GM12878 (cell line): Measurements from ENCODE around the gene NTN1. TPM values are rescaled to one million over a fixed set of nuclear protein-coding genes. Genes with fewer than 3 reads are reported as not detected.

ENCODE experiments used
- EZH2 ChIP-seq: IDR thresholded peaks from 2 replicates; pipeline ENCODE4 v1.6.1; 2012; ENCODE audit warnings: low read depth, mild to moderate bottlenecking, control low read depth, inconsistent platforms, low read length, borderline replicate concordance; ENCODE audit not compliant: control insufficient read depth
- MLLT1 ChIP-seq: fragments of 450-650 bp; IDR thresholded peaks from 2 replicates; pipeline ENCODE4 v1.6.1; 2016; ENCODE audit warnings: mild to moderate bottlenecking
- NFIC ChIP-seq: IDR thresholded peaks from 2 replicates; pipeline ENCODE4 v1.6.1; 2012; ENCODE audit warnings: low read depth, mild to moderate bottlenecking, inconsistent platforms, low read length, moderate library complexity
- SMC3 ChIP-seq: IDR thresholded peaks from 2 replicates; pipeline ENCODE4 v1.6.1; 2011; ENCODE audit warnings: low read length, improper control_type of control experiment, borderline replicate concordance
- ZNF207 ChIP-seq: fragments of 450-650 bp; IDR thresholded peaks from 2 replicates; pipeline ENCODE4 v1.6.1; 2014; ENCODE audit warnings: antibody characterized with exemption, mild to moderate bottlenecking, borderline replicate concordance
- polyA plus RNA-seq, 11 experiments: library from polyadenylated mRNA; depleted of rRNA in 4 of 11; unstranded in 6 of 11; stranded (reverse) in 5 of 11; fragments of >200 nt; fragmentation: Nextera tagmentation in 4 of 11; fragmentation: Illumina TruSeq in 1 of 11; extraction: Ambion mirVana in 4 of 11; extraction: Trizol in 1 of 11; gene quantifications; 1 replicate in 1 of 11; 2 replicates in 10 of 11; pipeline versions ENCODE4 v1.2.1 to v1.2.3, GENCODE V29; 2011 to 2016; ENCODE audit warnings: inconsistent platforms in 2 of 11, missing spikeins in 2 of 11, low read depth in 1 of 11
- total RNA-seq, 4 experiments: library from RNA; depleted of rRNA in 3 of 4; stranded (reverse); fragments of >200 nt in 3 of 4; fragmentation: Illumina TruSeq in 1 of 4; extraction: Trizol in 1 of 4; gene quantifications; 2 replicates each; pipeline versions ENCODE4 v1.2.1 to v1.2.3, GENCODE V29; 2013 to 2021
- TF ChIP-seq, protein P1 (sequence below): IDR thresholded peaks from 2 replicates; pipeline ENCODE4 v1.6.1; 2012; ENCODE audit warnings: mild to moderate bottlenecking, low read depth, low read length

NTN1 gene
- total and polyA plus RNA-seq, 10 of the 15 experiments (the other 5 are each of a cell fraction or from before 2014, with no cell fraction given) = 0.02 to 0.89 (median 0.35) TPM

- TF ChIP-seq, protein P1, sequence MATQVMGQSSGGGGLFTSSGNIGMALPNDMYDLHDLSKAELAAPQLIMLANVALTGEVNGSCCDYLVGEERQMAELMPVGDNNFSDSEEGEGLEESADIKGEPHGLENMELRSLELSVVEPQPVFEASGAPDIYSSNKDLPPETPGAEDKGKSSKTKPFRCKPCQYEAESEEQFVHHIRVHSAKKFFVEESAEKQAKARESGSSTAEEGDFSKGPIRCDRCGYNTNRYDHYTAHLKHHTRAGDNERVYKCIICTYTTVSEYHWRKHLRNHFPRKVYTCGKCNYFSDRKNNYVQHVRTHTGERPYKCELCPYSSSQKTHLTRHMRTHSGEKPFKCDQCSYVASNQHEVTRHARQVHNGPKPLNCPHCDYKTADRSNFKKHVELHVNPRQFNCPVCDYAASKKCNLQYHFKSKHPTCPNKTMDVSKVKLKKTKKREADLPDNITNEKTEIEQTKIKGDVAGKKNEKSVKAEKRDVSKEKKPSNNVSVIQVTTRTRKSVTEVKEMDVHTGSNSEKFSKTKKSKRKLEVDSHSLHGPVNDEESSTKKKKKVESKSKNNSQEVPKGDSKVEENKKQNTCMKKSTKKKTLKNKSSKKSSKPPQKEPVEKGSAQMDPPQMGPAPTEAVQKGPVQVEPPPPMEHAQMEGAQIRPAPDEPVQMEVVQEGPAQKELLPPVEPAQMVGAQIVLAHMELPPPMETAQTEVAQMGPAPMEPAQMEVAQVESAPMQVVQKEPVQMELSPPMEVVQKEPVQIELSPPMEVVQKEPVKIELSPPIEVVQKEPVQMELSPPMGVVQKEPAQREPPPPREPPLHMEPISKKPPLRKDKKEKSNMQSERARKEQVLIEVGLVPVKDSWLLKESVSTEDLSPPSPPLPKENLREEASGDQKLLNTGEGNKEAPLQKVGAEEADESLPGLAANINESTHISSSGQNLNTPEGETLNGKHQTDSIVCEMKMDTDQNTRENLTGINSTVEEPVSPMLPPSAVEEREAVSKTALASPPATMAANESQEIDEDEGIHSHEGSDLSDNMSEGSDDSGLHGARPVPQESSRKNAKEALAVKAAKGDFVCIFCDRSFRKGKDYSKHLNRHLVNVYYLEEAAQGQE = no peak
- TF ChIP-seq ZNF207 = no peak
- no peak for TF ChIP-seq EZH2
- TF ChIP-seq NFIC = no peak
- TF ChIP-seq SMC3 = peak; percentile 66; the same call in 1 of the 2 replicates
- TF ChIP-seq MLLT1 = peak; percentile 31; the same call in 1 of the 2 replicates
Measured at GRCh38 chr17:9291912-9292560, 270.7 kb downstream of the NTN1 start (continued).
